22Rv1 (cell line): Measurements from ENCODE around the gene UBQLN1.

Source experiments
- CTCF ChIP-seq: fragments of 450-650 bp; IDR thresholded peaks from 2 replicates; pipeline ENCODE4 v1.5.1; 2017; ENCODE audit warnings: mild to moderate bottlenecking
- ZFX ChIP-seq: fragments of 450-650 bp; IDR thresholded peaks from 2 replicates; pipeline ENCODE4 v1.6.1; 2017; ENCODE audit warnings: antibody characterized with exemption, borderline replicate concordance

- TF ChIP-seq ZFX = no peak
- TF ChIP-seq CTCF = no peak
These were observed 85.3 kb downstream of the UBQLN1 start for GRCh38 chr9:83622433-83622938.
